HG03354 (cell line): ENCODE measurements around the gene HCST.

Experiments
- ATAC-seq: cut with Tn5 transposase; IDR thresholded peaks from one replicate; pipeline ENCODE4 v1.9.1; 2021; ENCODE audit warnings: mild to moderate bottlenecking; ENCODE audit not compliant: unreplicated experiment, poor library complexity, severe bottlenecking

The HCST gene

DNA sequence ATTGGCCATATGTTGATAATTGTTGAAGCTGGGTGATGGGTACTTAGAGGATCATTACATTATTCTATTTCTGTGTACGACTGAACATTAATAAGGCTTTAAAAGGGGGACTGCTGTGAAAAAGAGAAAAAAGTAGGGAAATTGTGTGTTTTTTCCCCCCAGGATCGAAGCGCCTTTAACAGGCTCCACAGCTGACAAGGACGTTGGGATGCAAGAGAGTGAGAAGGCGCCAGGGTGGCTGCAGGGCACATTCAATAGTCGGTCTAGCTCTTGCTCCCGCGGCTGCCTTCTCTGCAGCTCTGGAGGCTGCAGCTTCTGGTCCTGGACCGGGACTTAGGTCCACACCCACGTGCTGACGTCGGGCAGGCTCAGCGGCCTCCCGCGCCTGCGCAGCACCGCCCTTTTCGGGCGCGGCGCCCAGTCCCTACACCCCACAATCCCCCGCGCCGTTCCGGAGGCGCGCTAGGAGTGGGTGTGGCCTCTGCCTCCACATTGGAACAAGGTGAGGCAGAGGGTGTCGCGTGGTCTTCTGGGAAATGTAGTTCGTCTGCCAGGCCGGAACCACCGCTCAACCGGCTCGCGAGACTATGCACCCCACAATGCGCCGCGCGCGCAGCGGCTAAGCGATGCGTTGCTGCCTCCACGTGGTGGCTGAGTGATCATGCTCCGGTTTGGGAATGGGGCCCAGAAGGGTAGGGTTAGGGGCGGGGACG, 29.0 kb downstream of the HCST start:
- peak; percentile 96 for ATAC-seq

DNA sequence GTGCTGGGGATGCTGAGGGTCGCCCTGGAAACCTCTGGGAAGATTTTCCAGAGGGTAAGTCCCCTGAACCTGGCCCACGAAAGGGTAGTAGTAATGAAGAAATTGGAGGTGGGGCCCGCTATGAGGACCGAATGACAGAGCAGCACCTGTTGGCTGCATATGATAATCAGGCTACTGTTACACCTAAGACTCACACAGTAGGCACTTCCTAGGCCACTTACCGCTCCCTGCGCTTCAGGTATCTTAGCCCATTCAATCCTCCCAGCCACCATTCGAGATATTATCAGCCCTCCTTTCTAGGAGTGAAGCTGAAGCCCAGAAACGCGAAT, 29.5 kb downstream of the HCST start:
- no peak for ATAC-seq

GRCh38 chr19:35932291-35932936, 30.1 kb downstream of the HCST start:
- no peak for ATAC-seq

GRCh38 chr19:35935911-35936737, 33.8 kb downstream of the HCST start, which contains the start of gene LRFN3:
Gene LRFN3, plus strand, starts transcription at chr19:35936374. Its CDS starts 3,052 bp downstream, at chr19:35939426.
- no peak for ATAC-seq

DNA sequence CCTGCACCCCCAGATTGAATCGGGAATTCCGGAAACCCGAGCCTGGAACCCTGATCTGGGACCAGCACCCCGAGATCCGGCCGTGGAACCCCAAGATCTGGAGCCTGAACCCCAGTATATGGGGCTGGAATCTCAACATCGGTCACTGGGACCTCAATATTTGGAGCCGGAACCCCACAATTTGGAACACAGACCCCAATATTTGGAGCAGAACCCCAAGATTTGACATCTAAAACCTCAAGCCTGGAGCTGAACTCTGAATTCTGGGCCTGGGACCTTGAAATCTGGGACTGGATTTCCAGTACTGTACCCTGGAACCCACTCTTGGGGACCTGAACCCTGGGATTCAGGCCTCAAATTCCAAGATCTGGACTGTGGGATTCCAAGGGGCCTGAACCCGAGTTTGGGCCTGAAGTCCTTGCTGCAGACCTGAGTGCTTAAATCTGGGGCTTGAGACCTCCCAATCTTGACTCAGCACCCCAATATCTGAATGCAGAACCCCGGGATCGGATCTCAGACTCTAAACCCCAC, 34.5 kb downstream of the HCST start:
- ATAC-seq = no peak

DNA sequence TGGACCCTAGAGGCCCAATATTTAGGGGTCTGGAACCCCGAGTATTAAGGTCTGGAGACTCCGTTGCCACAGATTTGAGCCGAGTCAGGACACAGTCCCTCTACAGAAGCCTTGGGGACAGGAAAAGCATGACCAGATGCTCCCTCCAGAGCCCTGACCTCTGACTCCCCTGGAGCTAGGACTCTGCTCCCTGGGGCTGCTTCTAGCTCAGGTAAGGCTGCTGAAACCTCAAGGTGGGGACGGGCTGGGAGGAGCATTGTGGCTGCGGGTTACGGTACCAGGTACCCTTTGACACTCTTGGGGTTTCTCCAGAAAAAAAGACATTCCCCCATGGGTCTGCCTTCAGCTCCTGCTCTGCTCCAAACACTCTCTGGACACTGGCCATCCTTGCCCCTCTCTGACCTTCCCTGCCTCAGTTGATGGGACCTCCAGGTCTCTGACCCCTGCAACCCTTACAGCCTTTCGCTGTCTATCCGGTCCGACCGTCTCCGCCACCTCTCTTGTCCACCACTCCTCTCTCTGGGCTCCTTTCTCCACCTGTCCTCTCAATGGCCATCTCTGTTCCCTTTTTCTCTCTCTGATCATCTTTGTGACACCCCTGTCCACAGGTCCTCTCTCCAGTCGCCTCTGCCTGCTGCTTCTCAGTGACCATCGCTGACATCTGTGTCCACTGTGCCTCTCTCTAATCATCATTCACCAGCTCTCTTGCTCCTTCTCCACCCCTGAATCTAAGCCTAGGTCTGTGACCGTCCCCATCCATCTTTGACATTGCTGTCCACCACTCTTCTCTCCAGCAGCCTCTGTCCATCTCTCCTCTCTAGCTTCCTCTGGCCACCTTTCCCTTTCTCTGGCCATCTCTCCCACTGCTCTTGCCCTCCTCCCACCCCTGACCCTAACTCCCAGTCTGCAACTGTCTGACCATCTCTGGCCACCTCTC, 35.3 kb downstream of the HCST start:
- no peak for ATAC-seq

GRCh38 chr19:35938282-35939224, 36.2 kb downstream of the HCST start:
- ATAC-seq = no peak

GRCh38 chr19:35939307-35940077, 37.2 kb downstream of the HCST start:
- no peak for ATAC-seq

GRCh38 chr19:35940078-35940775, 37.9 kb downstream of the HCST start:
- ATAC-seq = no peak

DNA sequence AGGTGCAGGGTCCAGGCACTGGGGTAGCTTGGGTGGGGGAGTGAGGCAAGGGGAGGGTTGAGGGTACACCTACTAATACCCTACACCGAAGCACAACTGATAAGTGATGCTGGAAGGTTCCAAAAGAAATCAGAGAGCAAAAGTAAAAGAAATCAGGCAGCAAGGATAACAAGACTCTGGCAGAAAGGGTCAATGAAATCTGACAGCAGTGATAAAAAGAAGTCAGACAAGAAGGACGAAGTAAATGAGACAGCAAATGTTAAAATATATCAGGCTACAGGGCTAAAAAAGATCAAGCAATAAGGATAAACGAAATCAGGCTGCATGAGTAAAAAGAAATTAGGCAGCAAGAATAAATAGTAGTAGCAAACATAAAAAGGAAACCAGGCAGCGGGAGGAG, 38.5 kb downstream of the HCST start:
- ATAC-seq = no peak

DNA sequence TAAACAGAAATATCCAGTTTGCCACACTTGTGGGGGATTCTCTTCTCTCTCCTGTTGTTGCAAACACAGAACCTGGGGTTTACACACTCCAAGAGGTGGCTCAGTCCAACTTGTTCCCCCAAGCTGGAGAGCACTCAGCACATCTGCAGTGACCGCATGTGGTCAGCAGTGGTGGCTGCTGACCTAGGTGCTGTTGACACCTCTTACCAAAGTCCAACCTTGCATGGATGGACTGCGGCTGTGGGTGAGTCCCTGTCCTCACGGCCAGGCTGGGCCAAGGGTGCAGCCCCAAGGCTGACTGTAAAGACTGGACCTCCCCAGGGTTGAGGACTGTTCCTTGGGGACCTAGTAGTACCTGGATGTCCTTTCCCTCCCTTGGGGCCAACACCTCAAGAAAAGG, 39.9 kb downstream of the HCST start:
- no peak for ATAC-seq

DNA sequence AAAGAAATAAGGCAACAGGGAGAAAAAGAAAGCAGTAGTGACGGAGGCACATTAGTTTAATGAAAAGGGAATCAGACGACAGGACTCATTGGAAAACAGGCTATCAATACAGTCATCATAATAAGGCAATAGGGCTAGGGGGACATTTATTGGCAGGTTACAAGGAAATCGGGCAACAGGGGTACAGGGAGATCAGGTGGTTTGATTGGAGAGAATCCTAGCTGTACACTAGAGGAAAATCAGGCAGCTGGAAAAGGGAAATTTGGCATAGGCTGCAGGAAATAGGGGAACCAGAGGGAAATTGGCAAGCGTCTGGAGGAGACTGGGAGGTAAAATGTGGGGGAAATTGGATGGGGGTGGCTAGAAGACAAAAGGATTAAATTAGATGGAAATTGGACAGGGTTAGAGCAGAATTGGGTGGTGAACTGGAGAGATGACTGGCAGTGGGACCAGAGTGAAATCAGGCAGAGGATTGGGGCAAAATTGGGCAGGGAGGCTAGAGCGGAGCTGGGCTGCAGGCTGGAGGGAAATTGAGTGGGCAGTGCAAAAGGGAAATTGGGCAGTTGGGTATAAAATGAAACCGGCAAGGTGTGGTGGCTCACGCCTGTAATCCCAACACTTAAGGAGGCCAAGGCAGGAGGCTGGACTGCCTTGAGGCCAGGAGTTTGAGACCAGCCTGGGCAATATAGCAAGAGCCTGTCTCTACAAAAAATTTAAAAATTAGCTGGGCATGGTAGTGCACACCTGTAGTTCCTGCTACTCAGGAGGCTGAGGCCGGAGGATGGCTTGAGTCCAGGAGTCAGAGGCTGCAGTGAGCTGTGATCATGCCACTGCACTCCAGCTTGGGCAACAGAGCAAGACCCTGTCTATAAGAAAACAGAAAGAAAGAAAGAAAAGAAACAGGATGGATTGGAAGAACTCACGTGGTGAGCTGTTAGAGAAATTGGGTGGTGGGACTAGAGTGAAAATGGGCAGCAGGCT, 41.3 kb downstream of the HCST start:
- ATAC-seq = no peak

GRCh38 chr19:35944556-35944955, 42.2 kb downstream of the HCST start:
- no peak for ATAC-seq

GRCh38 chr19:35945121-35945790, 42.9 kb downstream of the HCST start:
- no peak for ATAC-seq

GRCh38 chr19:35946203-35946602, 43.9 kb downstream of the HCST start:
- no peak for ATAC-seq

DNA sequence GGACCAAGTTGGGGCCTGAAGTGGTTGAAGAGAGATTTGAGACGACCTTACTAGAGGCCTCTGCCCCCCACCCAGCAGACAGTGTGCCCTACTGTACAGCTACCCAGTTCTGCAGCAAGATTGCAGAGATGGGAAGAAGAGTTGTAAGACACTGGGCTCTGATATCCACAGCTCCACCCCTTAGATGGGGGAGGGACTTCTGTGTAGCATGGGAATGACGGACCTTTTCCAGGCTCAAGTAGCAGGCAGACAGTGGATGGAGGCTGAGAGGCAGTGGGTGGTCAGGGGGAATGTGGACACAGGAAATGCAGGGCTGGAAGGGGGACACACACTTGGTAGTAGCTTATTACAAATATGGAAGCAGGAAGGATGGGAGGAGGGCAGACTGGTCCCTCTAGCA, 46.8 kb downstream of the HCST start:
- no peak for ATAC-seq
